Head of caudate nucleus (tissue), 42 donors: ENCODE data around the gene MCM3.

Source experiments
- DNase-seq, 42 donors: peaks; one replicate each; pipeline versions ENCODE4 v3.0.0 to v3.0.0-alpha.2; 2020 to 2021; ENCODE audit warnings: mixed read lengths in 7 of 42
- intact Hi-C: fragments of 100-400 bp; cut with DNase I; formaldehyde crosslinking; loops from one replicate; pipeline ENCODE4 v1.15.0; 2022

Gene MCM3

DNA sequence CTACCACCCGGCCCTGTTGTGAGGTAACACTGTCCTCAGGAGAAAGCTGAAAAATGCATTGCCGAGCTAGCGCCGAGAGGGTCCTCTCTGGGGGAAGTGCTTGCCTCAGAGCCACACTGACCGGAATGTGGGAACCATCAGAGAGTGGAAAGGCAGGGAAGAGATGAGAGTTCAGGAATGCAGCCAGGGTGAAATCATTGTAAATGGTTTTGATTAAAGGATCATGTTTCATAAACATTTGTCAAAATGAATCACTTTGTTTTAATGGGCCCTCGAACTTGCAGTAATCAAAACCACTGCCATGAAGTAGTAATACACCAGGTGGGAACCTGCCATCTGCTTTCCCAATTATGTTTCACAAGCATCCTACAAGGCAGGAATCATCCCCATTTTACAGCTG lies 23.3 kb downstream of the MCM3 start:
- DNase-seq = no peak
- intact Hi-C loops = no loop called here

DNA sequence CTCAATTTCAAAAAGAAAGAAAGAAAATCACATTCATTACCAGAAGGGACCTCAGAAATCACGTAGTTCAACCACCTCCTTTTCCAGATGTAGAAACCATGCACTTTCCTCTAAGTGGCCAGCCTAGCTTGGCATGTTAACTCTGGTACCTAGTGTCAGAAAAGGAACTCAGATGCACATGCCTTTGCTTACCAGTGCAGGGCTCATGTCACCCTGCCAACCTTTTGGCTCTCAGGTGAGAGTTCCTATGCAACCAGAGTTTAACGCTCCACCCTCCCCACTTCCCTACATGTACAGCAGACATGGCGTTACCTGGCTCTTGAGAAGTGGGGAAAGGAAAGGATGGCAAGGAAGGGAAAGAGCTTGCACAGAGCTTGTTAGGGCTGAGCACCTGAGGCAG lies 23.9 kb downstream of the MCM3 start:
- no peak for DNase-seq

DNA sequence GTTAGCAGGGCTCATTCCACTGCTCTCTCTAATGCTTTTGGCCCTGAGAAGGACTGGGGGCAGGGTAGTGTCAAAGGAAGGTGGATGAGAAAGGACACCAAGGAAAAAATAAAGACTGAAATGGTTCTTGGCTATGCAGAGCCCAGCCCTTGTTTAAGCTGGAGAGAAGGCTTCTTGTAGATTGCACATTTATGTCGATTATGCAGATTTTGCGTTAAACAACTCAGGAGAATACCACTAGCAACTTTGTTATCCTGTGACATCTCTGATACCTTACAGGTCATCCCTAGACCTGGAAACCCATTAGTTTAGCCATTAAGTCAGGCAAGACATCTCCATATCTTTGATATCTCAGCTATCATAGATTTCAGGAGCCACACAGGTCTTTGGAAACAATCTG lies 29.1 kb downstream of the MCM3 start:
- DNase-seq = no peak
- intact Hi-C loops = no loop called here

More for the DNA sequence above, 23.9 kb downstream of the MCM3 start:
- intact Hi-C loops = no loop called here

DNA sequence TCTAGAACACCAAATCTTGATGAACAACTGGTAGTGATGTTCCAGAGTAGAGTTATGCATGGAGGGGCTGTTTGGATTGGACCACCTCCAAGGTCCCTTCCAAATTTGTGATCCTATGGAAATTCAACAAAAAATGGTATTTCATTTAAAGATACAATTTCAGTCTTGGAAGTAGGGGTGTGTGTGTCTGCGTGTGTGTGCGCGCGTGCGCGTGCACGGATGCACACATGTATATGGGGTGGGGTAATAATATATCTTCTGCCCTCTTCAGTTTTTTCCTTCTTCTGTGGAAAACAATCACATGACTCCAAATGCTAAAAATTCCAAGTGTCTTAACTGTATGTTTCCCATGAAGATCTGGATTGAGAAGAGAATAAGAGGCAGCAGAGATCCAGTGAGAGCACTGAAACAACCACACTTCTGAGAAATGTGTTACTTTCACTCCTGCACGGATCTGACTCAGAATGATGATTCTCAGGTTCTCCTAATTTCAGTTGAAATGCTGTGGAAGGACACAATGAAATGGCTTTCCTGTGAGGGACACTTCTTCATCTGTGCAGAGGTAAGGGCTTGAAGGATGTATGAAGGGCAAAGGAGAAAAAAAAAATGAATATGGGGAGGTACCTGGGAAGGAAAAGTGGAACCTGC lies 29.7 kb downstream of the MCM3 start:
- no peak for DNase-seq
- intact Hi-C loops = no loop called here

DNA sequence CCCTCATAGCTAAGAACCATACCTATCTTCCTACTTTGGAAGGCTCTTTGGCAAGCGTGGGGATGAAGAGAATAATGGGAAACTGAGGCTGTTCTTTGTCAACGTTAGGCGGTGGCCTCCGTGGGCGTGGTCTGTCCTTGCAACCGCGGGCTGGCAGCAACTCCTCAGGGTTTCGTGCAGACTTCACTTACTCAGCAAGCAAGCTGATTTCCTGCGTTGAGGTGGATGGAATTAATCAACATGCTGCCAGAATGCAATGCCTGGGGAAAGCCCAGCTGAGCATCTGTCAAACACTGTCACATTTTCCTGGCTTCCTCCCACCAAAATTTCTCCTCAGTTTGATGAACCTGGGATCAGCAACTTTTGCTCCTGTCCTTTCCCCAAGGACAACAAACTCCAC lies 31.0 kb downstream of the MCM3 start:
- DNase-seq = no peak
- intact Hi-C loops = no loop called here

DNA sequence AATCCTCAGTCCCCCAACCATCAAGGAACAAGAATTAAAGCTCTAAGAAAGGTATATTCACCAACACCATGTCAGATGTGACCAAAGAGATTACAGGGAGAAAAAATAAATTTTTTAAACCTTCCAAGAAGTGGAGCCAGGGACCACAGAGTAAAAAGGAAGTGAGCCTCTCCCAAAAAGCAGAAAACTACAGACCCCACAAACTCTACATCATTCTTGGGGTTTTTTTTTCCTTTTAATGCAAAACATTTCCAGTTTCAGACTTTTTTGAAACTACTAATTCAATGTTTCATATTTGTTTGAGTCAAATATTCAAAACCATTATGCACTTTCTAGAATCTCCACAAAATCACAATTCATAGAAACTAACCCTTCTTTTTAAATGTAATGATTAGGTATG lies 33.4 kb downstream of the MCM3 start:
- DNase-seq = no peak
- intact Hi-C loops = no loop called here

DNA sequence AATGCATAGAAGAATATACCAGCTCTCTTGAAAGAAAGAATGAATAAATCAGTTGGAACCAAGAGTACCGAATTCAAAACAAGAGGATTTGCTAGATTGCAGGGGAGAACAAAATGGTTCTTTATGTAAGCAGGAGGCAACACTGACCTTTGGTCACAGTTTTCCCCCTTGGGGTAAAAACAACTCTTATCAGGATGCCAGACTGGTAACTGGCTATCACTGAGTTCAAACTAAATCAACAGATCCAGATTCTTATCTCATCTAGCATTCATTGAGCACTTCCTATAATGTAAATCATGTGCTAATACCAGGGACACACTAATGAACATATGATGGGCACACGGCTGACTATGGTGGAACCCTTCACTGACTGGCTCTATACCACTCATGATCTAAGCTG lies 35.5 kb downstream of the MCM3 start:
- intact Hi-C loops = no loop called here
- no peak for DNase-seq

DNA sequence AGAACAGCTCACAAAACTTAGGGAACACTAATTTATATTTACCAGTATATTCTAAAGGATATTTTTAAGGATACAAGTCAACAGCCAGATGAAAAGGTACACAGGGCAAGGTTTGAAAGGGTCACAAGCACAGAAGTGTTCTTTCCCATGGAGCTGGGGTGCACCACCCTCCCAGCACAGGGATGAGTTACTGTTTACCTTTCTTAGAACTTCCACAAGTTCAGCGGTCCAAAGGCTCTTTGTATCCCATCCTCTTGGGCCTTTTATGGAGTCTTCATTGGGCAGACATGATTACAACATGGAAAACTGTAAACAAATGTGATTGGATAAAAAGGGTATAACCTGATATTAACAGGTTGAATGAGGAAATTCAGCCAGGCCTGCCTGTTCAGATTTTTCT lies 39.1 kb downstream of the MCM3 start:
- intact Hi-C loops = no loop called here
- no peak for DNase-seq

DNA sequence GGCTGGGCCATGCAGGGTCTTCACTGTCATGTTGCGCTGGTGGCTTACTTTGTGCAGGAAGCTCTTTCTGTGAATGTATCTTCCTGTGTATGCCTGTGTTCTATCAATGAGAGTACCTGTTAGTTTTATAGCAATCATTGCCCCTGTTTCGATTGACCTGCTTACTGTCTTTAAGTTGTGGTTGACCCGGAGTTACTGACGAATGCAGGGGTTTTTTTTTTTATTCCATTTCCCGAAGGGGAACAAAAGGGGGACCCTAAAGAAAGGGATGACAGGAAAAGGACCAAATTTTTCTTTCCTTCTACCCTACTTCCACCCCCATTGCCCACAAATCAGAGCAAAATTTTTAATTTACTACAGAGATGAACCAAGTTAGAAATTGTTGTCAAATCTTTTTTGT lies 40.1 kb downstream of the MCM3 start, which contains the start of gene IL17F:
Gene IL17F, minus strand, starts transcription at position 101 of the 400 bp plus-strand sequence. Its CDS starts 71 bp downstream, at position 30.
- intact Hi-C loops = no loop called here

DNA sequence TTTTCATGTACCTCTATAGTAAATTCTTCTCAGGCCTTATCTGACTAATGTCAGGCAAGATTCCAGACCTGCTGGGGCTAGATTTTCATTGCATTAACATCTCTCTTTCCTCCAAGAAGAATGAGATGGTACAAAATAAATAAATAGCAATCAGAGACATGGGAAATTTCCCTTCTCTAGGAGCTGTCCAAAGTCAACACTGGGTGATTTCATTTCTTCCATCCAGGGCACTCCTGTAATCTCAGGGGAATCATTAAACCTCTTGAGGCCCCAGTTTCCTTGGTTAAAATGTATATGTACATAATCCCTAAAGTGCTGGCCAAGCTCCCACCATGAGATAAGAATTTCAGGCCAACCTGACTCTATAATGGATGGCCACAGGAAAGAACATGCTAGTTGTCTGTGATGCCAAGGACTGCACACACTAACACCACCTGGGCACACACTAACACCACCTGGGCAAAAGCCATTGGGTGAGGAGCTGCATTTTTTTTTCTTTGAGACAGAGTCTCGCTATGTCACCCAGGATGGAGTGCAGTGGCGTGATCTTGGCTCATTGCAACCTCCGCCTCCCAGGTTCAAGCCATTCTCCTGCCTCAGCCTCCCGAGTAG lies 41.2 kb downstream of the MCM3 start:
- no peak for DNase-seq
- intact Hi-C loops = no loop called here

More for the DNA sequence above, 40.1 kb downstream of the MCM3 start, which contains the start of gene IL17F:
- DNase-seq = no peak

DNA sequence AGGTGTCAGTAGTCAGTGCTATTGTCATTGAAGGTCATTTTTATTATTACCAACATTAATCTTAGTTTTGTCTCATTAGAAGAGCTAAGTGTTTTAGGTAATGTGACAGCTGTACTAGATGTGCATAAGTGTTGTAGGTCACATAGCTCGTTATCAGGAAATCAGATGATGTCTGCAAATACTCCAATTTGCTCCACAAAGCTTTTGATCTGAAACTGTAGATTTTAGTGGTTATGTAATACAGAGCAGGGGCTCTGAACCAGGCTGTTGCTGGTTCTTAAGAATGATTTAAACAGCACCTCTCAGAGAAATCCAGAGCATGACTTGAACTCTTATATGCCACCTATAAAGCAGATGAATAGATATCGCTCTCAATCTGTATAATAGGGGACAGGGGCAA lies 42.7 kb downstream of the MCM3 start:
- no peak for DNase-seq
- intact Hi-C loops = no loop called here

DNA sequence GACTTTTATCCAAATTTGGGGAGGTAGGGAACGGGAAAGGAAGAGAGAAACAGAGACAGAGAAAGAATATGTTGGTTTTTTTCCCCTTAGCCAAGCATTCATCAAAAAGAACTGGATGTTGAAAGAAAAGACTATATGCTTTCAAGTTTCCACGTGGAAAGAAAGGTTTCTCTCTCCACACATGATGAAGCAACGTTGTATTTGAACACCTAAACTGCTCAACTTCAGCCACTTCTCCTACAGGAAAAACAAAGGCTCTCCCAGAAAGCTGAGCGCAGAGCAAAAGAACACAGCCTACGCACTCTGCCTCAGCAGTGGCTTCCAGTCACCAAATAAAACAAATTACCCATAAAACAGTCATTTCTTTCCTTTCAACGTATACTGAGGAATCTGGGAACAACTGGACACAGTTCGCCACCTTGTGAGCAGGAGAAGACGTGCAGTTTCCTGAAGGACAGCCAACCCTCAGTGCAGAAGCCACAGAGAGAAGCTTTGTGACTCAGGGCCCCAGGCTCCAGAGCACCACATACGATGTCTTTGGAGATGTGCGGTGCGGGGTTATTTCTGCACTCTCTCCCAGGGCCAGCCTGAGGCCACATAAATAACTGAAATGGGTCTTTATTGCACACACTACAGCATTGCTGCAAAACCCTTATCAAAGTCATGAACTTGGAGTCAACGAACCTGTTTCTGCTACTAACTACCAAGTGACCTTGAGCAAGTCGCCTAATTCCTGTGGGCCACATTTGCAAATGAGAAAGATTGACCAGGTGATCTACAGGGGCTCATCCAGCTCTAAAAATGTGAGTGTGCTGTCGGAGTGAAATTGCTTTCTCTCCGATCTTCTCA lies 50.3 kb downstream of the MCM3 start:
- intact Hi-C loops = no loop called here
- peak in 1 of 42 donors; percentile 2 for DNase-seq

DNA sequence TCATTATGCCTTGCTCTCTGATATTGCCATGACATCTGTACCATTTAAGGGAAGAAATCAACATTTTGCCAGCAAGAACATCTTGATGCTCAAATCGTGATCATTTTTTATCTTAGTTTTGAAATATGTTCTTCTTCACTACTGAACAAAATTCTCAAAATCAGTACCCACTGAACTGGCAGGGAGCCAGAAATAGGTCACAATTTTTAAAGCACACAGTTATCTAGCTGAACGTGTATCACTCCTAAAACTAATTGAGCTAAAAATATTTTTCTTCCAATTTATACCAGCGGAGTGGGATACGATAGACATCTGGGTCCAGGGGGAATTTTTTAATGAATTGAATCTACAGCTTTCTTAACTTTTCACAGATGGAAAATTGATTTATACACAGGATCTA lies 51.5 kb downstream of the MCM3 start:
- DNase-seq = no peak

DNA sequence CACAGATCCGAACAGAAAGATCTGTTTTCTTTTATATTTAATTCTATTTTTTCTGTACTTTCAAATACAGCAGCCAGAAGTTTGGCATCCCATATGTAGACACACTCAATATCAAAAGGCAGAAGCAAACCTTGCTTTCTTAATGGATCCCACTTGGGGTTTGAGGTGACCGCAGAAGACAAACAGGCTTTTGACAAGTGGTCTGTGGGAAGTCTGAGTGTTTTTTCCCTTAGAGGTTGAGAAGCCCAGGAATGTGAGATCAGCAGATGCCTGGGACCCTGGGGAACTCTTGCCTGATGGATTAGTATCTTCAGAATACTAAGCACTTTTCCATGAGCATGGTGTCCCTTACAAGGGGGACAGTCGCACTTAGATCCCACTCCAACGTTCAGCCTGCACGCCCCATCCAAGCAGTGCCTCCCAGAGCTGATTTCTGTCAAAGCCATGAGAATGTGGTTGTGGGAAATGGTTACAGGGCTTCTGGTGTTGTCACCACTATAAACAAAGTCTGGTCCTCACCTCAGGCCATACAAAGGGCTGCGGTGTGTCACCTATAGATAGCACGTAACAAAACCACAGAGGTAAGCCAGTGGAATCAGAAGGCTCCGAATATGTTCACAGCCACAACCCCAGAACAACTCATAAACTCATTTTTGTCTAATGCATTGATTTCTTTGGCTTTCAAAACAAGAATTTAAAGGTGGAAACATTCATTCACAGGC lies 53.0 kb downstream of the MCM3 start:
- intact Hi-C loops = no loop called here
- no peak for DNase-seq

More for the DNA sequence above, 51.5 kb downstream of the MCM3 start:
- intact Hi-C loops = no loop called here

DNA sequence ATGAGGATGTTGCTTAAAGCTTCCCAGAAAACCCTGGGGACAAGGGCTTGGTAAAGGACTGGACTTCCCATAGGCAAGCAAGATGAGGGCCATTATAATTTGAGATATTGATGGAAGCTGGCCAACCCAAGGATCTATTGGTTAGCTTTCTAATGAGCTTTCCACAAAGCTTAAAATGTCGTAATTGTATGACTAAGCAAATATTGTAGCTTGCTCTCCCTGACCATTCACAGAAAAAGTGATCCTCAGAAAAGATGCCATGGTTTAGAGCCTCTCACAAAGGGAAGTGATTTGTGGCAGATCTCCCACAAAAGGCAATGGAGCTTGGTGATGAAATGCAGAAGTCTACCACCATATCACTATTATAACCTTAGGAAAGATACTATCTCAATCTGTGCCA lies 53.9 kb downstream of the MCM3 start:
- no peak for DNase-seq
- intact Hi-C loops = no loop called here

DNA sequence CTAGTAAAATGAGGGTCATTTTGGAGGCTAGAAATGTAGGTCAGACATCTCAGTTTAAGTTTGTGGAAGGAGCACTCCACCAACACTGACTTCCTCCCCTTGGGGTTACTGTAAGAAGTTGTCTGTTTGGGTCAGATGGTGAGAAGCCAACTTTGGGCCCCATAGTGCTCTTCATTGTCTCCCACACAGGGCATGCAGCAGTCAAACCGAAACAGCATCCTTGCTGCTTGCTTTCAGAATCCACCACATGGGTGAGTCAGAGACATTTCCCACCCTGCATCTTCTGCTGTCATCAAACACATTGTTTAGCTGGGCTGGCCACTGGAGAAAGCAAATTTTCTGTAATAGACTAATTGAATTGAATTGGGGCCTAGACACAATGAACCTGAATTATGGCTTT lies 57.0 kb downstream of the MCM3 start:
- no peak for DNase-seq
- intact Hi-C loops = no loop called here

DNA sequence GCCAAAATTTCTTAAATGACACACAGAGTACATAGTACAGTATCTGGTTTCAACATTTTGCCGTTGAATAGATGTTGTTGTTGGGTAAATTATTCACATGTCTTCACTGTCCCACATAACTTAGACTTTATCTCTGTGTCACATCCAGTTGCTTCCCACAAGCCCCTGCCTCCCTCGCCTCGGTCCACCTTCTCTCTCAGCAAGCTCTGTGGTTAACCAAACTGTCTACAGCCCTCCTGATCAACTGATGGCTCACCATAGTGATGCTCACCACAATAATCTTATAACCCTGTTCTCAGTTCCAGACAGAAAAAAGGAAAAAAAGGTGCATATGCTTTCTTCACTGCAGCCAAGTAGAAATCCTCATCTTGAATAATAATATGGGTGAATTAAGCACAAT lies 63.2 kb downstream of the MCM3 start:
- intact Hi-C loops = no loop called here
- no peak for DNase-seq

DNA sequence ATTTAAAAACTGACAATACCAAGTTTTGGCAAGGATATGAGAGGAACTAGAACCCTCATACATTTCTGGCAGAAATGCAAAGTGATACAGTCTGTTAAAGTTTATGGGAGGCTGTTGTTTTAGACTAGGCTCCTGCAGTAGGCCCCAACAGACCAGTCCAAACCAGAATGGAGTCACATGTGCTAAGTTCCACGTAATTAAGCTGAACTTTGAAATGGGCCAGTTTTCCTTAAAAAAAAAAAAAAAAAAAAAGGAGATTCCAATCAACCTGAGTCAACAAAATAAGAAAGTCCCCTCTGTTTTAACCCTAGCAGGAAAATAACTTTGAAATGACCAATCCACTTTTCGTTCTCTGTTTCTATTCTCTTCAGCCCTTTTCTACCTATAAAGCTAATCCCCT lies 66.8 kb downstream of the MCM3 start:
- no peak for DNase-seq
- intact Hi-C loops = no loop called here

DNA sequence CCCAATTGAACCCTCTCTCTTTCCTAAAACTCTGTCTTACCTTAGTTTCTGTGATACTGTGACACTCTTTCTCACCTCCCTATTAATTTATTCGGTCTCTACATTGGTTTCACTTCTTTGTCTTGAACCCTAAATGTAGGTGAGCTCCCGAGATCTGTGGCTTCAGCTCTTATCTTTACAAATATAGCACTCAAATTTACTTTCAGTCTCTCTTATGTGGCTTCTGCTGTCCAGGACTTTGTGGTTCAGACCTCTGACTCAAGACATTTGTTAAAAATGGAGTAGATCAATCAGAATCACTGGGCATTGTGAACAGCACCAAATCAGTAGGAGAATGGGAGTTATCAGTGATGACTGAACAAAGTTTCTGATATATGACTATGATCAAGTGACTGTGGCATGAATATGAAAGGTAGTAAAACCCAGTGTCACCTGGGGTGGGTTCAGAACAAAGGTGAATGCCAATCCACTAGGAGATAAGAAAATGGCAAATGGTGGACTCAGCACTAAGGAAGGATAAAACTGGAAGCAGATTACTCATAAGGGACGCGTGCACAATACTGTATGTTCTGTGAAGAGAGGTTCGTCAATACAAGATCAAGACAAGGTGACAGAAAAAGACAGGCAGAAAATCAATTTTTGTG lies 67.5 kb downstream of the MCM3 start:
- intact Hi-C loops = no loop called here
- DNase-seq = no peak
